ENCODE data around the gene ABLIM1.

- TF ChIP-seq POLR2A (IDR thresholded peaks at IDR 0.05; ENCODE audit: low read depth, low read length) (no peak), NBN (IDR thresholded peaks at IDR 0.05) (no peak), BCL11A (IDR thresholded peaks at IDR 0.05; ENCODE audit: low read depth, low read length) (no peak)
Measured at GRCh38 chr10:114576716-114577115, 81.4 kb downstream of the ABLIM1 start.
